Eye (tissue), 1 donor: ENCODE measurements around the gene RRH.
"Not testable (repeated sequence)": the region's sequence is repeated elsewhere in the genome, so short reads cannot be mapped to it uniquely, and the experiment has no call there.

Experiments
- DNase-seq: peaks from one replicate; pipeline ENCODE4 v3.0.0-alpha.2; 2015

The RRH gene

GRCh38 chr4:109847896-109848442, 20.2 kb downstream of the RRH start, which contains the start of gene LRIT3:
LRIT3 (plus strand) TSS chr4:109848107; CDS start chr4:109848202, 95 bp downstream.
- DNase-seq = no peak

- DNase-seq = no peak
Observed at GRCh38 chr4:109848501-109848900, 20.7 kb downstream of the RRH start.

DNA sequence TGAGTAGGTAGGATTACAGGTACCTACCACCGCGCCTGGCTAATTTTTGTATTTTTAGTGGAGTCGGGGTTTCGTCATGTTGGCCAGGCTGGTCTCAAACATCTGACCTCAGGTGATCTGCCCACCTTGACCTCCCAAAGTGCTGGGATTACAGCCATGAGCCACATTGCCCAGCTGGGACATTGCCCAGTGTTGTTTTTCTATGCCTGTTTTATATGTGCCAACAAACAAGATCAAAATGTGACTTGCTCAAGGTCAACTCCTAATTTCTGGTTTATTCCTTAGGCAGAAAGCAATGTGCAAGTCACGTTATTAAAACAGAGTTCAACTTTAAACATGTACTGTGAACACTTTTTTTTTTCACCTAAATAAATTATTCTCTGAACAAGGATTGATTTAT, 22.8 kb downstream of the RRH start:
- DNase-seq = no peak

DNA sequence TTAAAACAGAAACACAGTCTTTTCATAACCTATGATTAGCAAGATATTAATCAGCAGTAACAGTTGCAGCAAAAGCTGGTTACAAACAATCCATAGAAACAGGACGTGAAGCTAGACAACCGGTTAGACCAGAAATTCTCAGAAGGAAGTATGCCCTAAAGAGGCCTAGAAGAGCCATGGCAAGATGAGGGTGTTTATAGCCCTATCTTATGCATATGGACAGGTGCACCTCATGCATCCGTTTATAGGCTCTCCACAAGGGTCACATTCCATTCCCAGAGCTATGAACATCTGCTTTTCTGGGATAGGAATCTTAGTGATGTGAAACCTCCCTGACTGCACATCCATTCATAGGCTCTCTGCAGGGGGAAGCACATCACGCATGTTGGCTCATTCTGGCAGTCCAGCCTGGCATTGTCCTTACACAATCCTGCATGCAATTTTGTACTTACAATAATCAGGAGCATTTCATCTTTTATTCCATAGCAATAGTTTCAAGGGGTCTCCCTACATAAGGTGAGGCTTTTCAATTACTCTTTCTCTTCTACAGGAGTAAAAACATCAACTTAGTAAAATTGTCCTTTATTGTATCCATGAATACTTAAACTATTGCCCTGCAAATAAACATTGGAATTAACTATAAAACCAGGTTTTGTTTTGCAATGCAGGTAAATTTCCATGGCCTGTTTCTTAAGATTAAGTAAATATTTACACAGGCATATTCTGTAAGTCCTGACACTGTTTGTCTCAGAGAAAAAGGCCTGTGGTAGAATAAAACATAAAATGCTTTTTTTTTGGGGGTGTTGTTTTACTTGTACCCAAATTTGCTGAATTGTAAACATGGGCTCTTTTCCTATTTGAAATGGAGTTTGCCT, 31.9 kb downstream of the RRH start:
- DNase-seq = not testable (repeated sequence)

- no peak for DNase-seq
Observed at GRCh38 chr4:109861271-109861670, 33.5 kb downstream of the RRH start.

GRCh38 chr4:109861916-109862511, 34.2 kb downstream of the RRH start:
- DNase-seq = peak; percentile 35

- no peak for DNase-seq
Observed at GRCh38 chr4:109864134-109864533, 36.4 kb downstream of the RRH start.

DNA sequence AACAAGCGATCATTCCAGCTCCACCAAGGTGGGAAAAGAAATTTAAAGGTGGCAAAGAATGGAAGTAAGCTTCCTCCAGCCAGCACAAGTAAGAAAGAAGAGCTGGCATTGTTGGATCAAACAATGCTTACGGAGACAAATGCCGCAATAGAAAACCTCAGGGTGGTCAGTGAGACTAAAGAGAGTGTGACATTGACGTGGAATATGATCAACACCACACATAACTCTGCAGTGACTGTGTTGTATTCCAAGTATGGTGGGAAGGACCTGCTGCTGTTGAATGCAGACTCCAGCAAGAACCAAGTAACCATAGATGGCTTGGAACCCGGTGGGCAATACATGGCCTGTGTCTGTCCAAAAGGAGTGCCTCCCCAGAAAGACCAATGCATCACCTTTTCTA, 42.3 kb downstream of the RRH start:
- no peak for DNase-seq

DNA sequence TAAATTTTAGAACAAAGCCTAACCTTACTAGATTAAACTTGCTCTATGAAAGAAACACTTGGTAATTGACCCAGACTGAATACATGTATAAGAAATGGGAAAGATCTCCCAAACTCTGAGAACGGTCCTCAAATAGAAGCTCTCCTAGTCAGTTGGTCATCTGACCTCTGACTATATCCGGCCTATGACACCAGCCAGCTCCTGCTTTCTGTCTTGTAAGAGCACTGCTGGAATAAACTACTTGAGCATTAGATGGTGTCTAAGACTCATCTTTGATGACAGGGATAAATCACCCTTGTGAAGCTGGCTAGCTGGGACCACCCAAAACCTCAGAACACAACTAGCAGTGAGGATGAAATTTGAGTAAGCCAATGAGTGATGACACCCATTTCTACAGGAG, 44.3 kb downstream of the RRH start:
- no peak for DNase-seq

DNA sequence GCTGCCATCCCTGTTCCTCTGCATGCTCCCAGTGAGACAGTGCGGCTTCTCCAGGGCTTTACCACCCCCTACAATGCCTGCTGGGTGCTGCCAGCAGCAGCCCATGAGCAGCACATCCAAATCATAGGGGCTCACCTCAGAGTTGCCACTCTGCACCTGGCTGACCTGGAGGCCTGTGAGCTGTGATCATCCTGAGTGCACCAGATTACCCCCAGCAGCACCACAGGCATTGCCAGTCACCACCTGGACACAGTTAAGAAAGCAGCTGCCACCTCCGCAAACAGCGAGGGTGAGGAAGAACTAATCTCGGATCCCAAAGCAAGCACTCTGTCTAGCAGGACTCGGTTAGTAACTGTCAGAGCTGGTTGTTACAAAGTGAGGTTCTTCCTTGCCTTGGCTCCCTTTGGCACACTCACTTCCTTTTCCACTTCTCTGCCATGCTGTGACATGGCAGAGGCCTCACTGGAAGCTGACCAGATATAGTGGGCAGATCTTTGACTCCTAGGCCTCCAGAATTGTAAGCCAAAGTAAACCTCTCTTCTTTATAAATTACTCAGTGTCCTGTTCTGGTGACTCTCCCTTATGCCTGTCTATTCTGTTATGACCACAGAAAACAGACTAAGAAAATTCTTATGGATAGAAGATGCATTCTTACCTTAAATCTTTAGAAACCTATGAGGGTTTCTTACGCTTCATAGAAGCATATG, 45.3 kb downstream of the RRH start:
- DNase-seq = no peak

GRCh38 chr4:109873791-109874514, 46.2 kb downstream of the RRH start:
- no peak for DNase-seq

GRCh38 chr4:109875106-109875505, 47.3 kb downstream of the RRH start:
- DNase-seq = no peak

DNA sequence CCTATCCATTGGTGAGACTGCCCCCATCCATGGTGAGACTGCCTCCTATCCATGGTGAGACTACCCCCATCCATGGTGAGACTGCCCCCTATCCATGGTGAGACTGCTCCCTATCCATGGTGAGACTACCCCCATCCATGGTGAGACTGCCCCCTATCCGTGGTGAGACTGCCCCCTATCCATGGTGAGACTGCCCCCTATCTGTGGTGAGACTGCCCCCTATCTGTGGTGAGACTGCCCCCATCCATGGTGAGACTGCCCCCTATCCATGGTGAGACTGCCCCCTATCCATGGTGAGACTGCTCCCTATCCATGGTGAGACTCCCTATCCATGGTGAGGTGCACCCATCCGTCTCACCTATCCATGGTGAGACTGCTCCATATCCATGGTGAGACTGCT, 47.8 kb downstream of the RRH start:
- not testable (repeated sequence) for DNase-seq

DNA sequence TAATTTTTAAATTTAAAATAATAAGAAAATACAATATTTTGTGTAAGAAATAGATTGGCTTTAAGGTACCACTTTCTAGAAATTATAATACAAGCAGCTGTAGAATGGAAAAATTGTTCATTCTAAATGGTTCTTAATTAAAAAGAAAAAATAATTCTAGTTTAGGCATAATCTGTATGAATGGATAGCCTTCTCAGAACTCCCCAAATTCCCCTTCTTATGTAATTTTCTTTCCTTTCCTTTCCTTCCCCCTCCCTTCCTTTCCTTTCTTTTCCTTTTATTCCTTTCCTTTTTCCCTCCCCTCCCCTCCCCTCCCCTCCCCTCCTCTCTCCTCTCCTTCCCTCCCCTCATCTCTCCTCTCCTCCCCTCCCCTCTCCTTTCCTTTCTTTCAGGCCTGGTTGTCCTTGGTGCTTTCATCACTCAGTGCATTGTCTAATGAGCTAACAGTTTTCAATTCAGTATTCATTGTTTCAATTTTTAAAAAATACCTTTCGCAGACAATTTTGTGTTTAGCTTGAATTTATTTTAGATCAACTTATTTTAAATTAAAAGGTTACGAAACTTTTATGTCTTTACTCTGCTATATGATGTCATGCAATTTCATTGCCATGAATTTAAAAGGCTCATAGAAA, 49.0 kb downstream of the RRH start:
- DNase-seq = no peak

DNA sequence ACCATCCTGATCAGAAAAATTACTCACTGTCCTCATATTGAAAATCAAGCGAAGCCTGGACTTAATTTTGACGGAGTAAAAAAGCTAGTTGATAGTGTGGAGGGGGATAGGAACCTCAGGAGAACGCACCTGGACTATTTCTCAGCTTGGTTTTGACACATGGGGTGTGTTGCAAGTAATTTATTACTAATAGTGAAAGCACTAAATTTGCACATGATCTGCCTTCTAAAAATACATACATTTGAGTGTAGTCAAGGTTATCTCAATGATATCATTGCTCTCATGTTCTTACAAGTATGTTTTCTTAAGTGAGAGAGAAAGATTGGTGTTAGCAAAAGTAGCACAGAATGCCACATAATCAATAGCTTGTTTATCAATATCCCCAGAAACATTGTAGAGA, 49.6 kb downstream of the RRH start:
- DNase-seq = no peak

DNA sequence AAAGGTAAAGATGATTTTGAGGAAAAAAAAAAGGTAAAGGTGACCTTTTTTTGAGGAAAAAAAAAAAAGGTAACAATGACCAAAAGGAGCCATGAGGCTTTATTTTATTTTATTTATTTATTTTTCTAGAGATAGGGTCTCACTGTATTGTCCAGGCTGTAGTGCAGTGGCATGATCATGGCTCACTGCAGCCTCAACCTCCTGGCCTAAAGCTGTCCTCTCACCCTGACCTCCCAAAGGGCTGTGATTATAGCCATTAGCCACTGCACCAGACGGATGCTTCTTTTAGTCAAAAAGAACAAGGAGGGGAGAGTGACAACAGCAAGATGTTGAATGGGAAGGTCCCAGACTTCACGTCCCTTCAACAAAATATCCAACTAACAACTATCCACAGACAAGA, 50.6 kb downstream of the RRH start:
- no peak for DNase-seq

- DNase-seq = no peak
Observed at GRCh38 chr4:109879081-109879480, 51.3 kb downstream of the RRH start.

DNA sequence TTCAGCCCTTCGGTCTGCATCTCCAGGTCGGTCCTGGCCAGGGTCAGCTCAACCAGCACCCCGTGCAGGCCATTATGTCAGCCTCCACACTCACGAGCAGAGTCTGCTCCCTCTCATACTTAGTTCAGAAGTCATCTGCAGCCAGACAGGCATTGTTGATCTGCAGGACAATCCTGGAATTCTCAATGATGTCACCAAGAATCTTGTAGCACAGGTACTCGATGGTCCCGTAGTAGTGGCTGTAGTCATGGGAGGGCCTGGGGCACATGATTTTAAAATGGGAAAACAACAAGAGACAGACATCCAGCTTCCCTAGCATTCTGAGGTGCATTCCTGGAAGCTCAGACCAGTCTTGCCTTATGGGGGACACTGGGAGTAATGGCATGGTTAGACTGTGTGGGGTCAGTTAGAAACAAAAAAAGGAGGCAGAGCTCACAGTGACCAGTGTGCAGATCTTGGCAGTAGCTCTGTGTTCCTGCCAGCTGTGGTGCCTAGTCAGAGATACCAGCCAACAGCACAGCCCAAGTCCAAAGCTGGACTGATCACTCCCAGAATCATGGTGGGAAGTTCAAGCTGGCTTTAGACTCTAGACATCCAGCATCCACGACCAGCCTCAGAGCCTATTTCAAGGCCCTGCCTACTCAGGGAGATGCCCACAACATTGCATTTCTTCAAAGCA, 52.0 kb downstream of the RRH start:
- no peak for DNase-seq

- no peak for DNase-seq
Observed at GRCh38 chr4:109886303-109886702, 58.5 kb downstream of the RRH start.

- DNase-seq = no peak
Observed at GRCh38 chr4:109887071-109887470, 59.3 kb downstream of the RRH start.

GRCh38 chr4:109890076-109890475, 62.3 kb downstream of the RRH start:
- no peak for DNase-seq
